Activated CD4-positive, alpha-beta memory T cell treated with anti-CD3 and anti-CD28 coated beads, Interleukin-2, amount 10 ng/mL, durations not matched to agents 7 days and 5 days (primary cell): ENCODE data around the gene C1orf115. TPM values are rescaled to one million over a fixed set of nuclear protein-coding genes. Genes with fewer than 3 reads are reported as not detected.

Experiments used
- CTCF ChIA-PET: fragments of 350-600 bp; sonication (Branson Sonifier 250); formaldehyde crosslinking; loops from one replicate; lab custom pipeline; 2021; ENCODE audit warnings: antibody characterized with exemption, inconsistent platforms; lab: Charles Lee
- POLR2A ChIA-PET: fragments of 350-600 bp; sonication (Branson Sonifier 250); formaldehyde crosslinking; loops from one replicate; lab custom pipeline; 2021; ENCODE audit warnings: antibody characterized with exemption; lab: Charles Lee
- DNase-seq: peaks from one replicate; pipeline ENCODE4 v3.0.0-alpha.2; 2020
- H3K27ac Mint-ChIP-seq: one replicate; pipeline ENCODE4 v1.8.0; 2021; ENCODE audit warnings: mild to moderate bottlenecking, mixed read lengths
- H3K27me3 Mint-ChIP-seq: one replicate; pipeline ENCODE4 v1.8.0; 2021; ENCODE audit warnings: mixed read lengths
- H3K36me3 Mint-ChIP-seq: one replicate; pipeline ENCODE4 v1.8.0; 2021; ENCODE audit warnings: low read depth, mixed read lengths
- H3K4me1 Mint-ChIP-seq: one replicate; pipeline ENCODE4 v1.8.0; 2021; ENCODE audit warnings: mixed read lengths
- H3K4me3 Mint-ChIP-seq: one replicate; pipeline ENCODE4 v1.8.0; 2021; ENCODE audit warnings: mild to moderate bottlenecking, mixed read lengths
- H3K9me3 Mint-ChIP-seq: one replicate; pipeline ENCODE4 v1.8.0; 2021; ENCODE audit warnings: mixed read lengths
- total RNA-seq, 2 experiments: library from RNA; stranded (reverse); gene quantifications; one replicate each; pipeline ENCODE4 v1.2.3, GENCODE V29; 2021

C1orf115 gene, protein sequence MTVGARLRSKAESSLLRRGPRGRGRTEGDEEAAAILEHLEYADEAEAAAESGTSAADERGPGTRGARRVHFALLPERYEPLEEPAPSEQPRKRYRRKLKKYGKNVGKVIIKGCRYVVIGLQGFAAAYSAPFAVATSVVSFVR
- total RNA-seq = 1 to 10 TPM; 1.2 to 1.5 TPM

GRCh38 chr1:220690140-220691052 is at the start of gene C1orf115:
Gene C1orf115 (plus strand): TSS chr1:220690363. CDS start chr1:220690403, 40 bp downstream.
- H3K27ac Mint-ChIP-seq = no peak within 1 kb of the TSS
- H3K36me3 Mint-ChIP-seq = no peaks in the 10 kb centered on the region
- CTCF ChIA-PET = interaction anchor here (1.0 to 3.8 kb wide), 5 partner anchors 9 to 87 kb away, joined by 3 to 35 read pairs (median 3); no protein-coding TSS in a partner anchor
- peaks cover 21% of the 10 kb centered on the region for H3K27me3 Mint-ChIP-seq
- DNase-seq = peak; percentile 79
- peak within 1 kb of the TSS; percentile 77 for H3K4me3 Mint-ChIP-seq
- POLR2A ChIA-PET = no interaction called here
- peaks cover 7% of the 10 kb centered on the region for H3K4me1 Mint-ChIP-seq
- H3K9me3 Mint-ChIP-seq = no peaks in the 10 kb centered on the region

DNA sequence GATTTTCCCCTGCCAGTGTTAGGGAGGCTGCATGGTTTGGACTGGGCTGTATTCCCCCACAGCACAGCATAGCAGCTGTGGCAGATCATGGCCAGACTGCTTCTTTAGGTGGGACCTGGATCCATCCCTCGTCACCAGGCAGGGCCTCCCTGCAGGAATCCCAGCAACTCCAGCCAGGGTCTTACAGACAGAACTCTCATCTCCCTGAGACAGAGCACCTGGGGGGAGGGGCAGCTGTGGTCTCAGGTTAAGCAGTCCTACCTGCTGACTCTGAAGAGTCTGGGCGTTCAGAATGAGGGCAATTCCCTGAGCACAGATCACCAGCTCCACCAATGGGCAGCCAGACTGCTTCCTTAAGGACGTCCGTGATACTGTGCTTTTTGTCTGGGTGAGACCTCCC is 47.9 kb upstream of the C1orf115 start:
- POLR2A ChIA-PET = no interaction called here
- no peak overlapping the region for H3K4me3 Mint-ChIP-seq
- H3K27ac Mint-ChIP-seq = no peak overlapping the region
- no peaks in the 10 kb centered on the region for H3K36me3 Mint-ChIP-seq
- H3K4me1 Mint-ChIP-seq = no peaks in the 10 kb centered on the region
- H3K27me3 Mint-ChIP-seq = peaks cover 3% of the 10 kb centered on the region
- CTCF ChIA-PET = no interaction called here
- no peaks in the 10 kb centered on the region for H3K9me3 Mint-ChIP-seq
- no peak for DNase-seq

- Mint-ChIP-seq H3K36me3 (no peaks in the 10 kb centered on the region), H3K4me3 (no peak overlapping the region), H3K27me3 (peaks cover 4% of the 10 kb centered on the region), H3K4me1 (no peaks in the 10 kb centered on the region), H3K27ac (no peak overlapping the region), H3K9me3 (no peaks in the 10 kb centered on the region)
- CTCF ChIA-PET = no interaction called here
- no peak for DNase-seq
- POLR2A ChIA-PET = no interaction called here
Measured at GRCh38 chr1:220652995-220653394, 37.2 kb upstream of the C1orf115 start.

DNA sequence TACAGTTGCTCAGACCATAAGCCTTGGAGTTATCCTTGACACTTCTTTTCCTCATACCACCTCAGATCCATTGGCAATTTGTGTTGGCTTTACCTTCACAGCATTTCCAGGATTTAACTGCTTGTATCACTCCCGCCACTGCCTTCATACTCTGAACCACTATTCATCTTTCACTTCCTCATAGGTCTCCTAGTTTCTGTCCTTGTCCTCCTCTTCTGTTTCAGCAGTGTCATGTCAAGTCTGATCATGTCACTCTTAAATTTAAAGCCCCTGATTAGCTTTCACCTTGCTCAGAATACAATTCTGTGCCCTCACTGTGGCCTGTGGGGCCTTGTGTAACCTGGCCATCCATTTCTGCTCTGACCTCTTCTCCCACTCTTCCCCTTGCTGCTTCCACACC is 34.7 kb upstream of the C1orf115 start:
- Mint-ChIP-seq H3K4me1 (no peaks in the 10 kb centered on the region), H3K27me3 (peaks cover 4% of the 10 kb centered on the region), H3K4me3 (no peak overlapping the region), H3K9me3 (no peaks in the 10 kb centered on the region), H3K27ac (no peak overlapping the region), H3K36me3 (no peaks in the 10 kb centered on the region)
- ChIA-PET POLR2A (no interaction called here), CTCF (no interaction called here)
- no peak for DNase-seq

- ChIA-PET CTCF (no interaction called here), POLR2A (no interaction called here)
- no peak for DNase-seq
- no peak overlapping the region for H3K27ac Mint-ChIP-seq
- H3K36me3 Mint-ChIP-seq = no peaks in the 10 kb centered on the region
- H3K4me3 Mint-ChIP-seq = no peak overlapping the region
- H3K9me3 Mint-ChIP-seq = no peaks in the 10 kb centered on the region
- H3K27me3 Mint-ChIP-seq = peaks cover 9% of the 10 kb centered on the region
- no peaks in the 10 kb centered on the region for H3K4me1 Mint-ChIP-seq
Measured at GRCh38 chr1:220655961-220656740, 34.0 kb upstream of the C1orf115 start.

- no peaks in the 10 kb centered on the region for H3K36me3 Mint-ChIP-seq
- H3K27ac Mint-ChIP-seq = no peak overlapping the region
- POLR2A ChIA-PET = no interaction called here
- H3K9me3 Mint-ChIP-seq = no peaks in the 10 kb centered on the region
- CTCF ChIA-PET = no interaction called here
- H3K4me3 Mint-ChIP-seq = no peak overlapping the region
- no peaks in the 10 kb centered on the region for H3K4me1 Mint-ChIP-seq
- DNase-seq = no peak
- H3K27me3 Mint-ChIP-seq = peaks cover 12% of the 10 kb centered on the region
Measured at GRCh38 chr1:220666349-220666748, 23.8 kb upstream of the C1orf115 start.

- CTCF ChIA-PET = interaction anchor here (0.7 to 1.2 kb wide), 2 partner anchors 11 to 478 kb away, joined by 3 to 6 read pairs; no protein-coding TSS in a partner anchor
- POLR2A ChIA-PET = no interaction called here
- Mint-ChIP-seq H3K27ac (no peak overlapping the region), H3K27me3 (peaks cover 17% of the 10 kb centered on the region), H3K4me1 (no peaks in the 10 kb centered on the region), H3K9me3 (no peaks in the 10 kb centered on the region), H3K4me3 (no peak overlapping the region), H3K36me3 (no peaks in the 10 kb centered on the region)
- DNase-seq = no peak
Measured at GRCh38 chr1:220669005-220669404, 21.2 kb upstream of the C1orf115 start.

GRCh38 chr1:220670365-220670764 is 19.8 kb upstream of the C1orf115 start:
- Mint-ChIP-seq H3K9me3 (no peaks in the 10 kb centered on the region), H3K27ac (no peak overlapping the region), H3K27me3 (peaks cover 17% of the 10 kb centered on the region), H3K36me3 (no peaks in the 10 kb centered on the region), H3K4me1 (no peaks in the 10 kb centered on the region), H3K4me3 (no peak overlapping the region)
- DNase-seq = no peak
- POLR2A ChIA-PET = interaction anchor here (0.8 kb wide), 1 partner anchor 53 kb away, joined by 3 read pairs; no protein-coding TSS in a partner anchor
- CTCF ChIA-PET = no interaction called here

GRCh38 chr1:220673921-220674320 is 16.2 kb upstream of the C1orf115 start:
- POLR2A ChIA-PET = no interaction called here
- no peak for DNase-seq
- Mint-ChIP-seq H3K4me3 (no peak overlapping the region), H3K9me3 (no peaks in the 10 kb centered on the region), H3K27ac (no peak overlapping the region), H3K4me1 (no peaks in the 10 kb centered on the region), H3K36me3 (no peaks in the 10 kb centered on the region), H3K27me3 (peaks cover 16% of the 10 kb centered on the region)
- CTCF ChIA-PET = no interaction called here

DNA sequence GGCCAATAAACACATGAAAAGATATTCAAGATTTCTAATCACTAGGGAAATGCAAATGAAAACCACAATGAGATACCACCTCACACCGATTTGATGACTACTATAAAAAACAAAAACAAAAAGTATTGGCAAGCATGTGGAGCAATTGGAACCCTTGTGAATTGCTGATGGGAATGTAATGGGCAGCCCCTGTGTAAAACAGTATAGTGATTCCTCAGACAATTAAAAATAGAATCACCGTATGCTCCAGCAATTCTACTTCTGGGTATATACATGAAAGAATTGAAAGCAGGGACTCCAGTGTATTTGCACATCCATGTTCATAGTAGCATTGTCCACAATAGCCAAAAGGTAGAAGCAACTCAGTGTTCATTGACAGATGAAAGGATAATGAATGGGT is 12.9 kb upstream of the C1orf115 start:
- Mint-ChIP-seq H3K4me1 (peaks cover 3% of the 10 kb centered on the region), H3K9me3 (no peaks in the 10 kb centered on the region), H3K36me3 (no peaks in the 10 kb centered on the region), H3K27me3 (peaks cover 7% of the 10 kb centered on the region), H3K4me3 (no peak overlapping the region), H3K27ac (no peak overlapping the region)
- DNase-seq = no peak
- CTCF ChIA-PET = no interaction called here
- POLR2A ChIA-PET = no interaction called here

DNA sequence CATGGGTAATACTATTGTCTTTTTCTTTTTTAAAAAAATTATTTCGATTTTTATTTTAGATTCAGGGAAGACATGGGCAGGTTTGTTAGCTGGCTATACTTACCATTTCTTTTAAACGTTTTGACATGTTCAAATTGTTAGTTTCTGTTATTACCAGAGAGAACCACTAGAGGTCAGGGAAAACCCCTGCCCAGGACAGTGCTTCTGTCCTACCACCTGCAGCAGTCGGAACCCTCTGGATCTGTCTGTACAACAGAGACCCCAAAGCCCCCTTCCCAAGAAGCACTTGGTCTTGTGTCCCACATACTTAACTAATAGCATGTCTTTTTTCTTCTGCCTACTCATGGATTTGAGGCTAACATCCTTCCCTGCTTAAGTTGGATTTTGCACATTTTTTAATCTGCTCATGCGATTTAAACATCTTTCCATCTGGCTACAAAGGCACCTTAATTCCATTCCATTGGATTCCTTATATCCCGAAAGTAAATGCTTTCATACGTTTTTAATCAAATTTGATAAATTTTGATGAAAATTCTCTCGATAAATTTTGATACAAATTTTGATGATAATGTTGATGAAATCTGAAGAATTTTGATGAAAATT is 10.0 kb upstream of the C1orf115 start:
- H3K36me3 Mint-ChIP-seq = no peaks in the 10 kb centered on the region
- H3K4me3 Mint-ChIP-seq = no peak overlapping the region
- H3K27ac Mint-ChIP-seq = no peak overlapping the region
- H3K4me1 Mint-ChIP-seq = peaks cover 3% of the 10 kb centered on the region
- H3K9me3 Mint-ChIP-seq = no peaks in the 10 kb centered on the region
- ChIA-PET CTCF (interaction anchor here (0.6 to 4.4 kb wide), 6 partner anchors 11 to 95 kb away, joined by 3 to 43 read pairs (median 3); no protein-coding TSS in a partner anchor), POLR2A (interaction anchor here (0.6 kb wide), 1 partner anchor 53 kb away, joined by 3 read pairs; no protein-coding TSS in a partner anchor)
- H3K27me3 Mint-ChIP-seq = peaks cover 4% of the 10 kb centered on the region
- DNase-seq = peak; percentile 26

DNA sequence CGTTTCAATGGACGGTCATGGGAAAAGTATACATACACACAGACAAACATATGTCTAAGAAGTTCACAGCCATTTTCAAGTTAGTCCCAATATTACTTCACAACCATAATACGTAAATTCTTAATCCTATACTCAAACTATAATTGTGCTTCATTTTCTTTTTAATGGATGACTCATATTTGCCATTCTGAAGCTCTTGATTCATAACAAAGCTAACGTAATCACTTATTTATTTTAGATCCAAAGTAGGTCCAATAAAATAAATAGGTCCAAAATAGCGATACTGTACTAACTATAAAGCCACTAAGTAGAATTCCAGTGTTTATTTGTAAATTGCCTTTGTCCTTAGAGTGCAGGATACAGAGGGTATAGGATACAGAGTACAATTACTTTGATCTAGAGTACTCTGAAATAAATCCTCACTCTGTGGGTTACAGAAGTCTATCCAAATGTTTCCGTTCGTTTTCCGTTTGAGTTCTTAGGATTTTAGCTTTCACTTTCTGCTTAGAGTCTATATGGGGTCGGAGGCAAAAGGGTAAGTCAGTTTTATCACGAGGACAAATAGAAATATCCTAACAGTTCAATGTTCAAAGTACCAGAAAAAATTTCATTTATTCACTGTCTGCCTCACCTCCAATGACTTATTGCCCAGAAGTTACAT is 8.8 kb upstream of the C1orf115 start:
- no peak overlapping the region for H3K27ac Mint-ChIP-seq
- ChIA-PET POLR2A (interaction anchor here (0.9 kb wide), 1 partner anchor 52 kb away, joined by 3 read pairs; no protein-coding TSS in a partner anchor), CTCF (interaction anchor here (0.6 to 4.4 kb wide), 7 partner anchors 9 to 53 kb away, joined by 3 to 43 read pairs (median 4); partner anchors contain the start of gene C1orf115)
- no peak for DNase-seq
- no peaks in the 10 kb centered on the region for H3K9me3 Mint-ChIP-seq
- no peaks in the 10 kb centered on the region for H3K27me3 Mint-ChIP-seq
- H3K4me1 Mint-ChIP-seq = peaks cover 3% of the 10 kb centered on the region
- no peaks in the 10 kb centered on the region for H3K36me3 Mint-ChIP-seq
- H3K4me3 Mint-ChIP-seq = no peak overlapping the region
